GM12878 (cell line): ENCODE measurements around the gene INPP4B. TPM values are rescaled to one million over a fixed set of nuclear protein-coding genes. Genes with fewer than 3 reads are reported as not detected.

Experiments
- ATAC-seq: fragments of 200-7000 bp; cut with Tn5 transposase; 3 replicates; pipeline ENCODE4 v1.9.1; 2020; ENCODE audit warnings: mild to moderate bottlenecking, moderate library complexity
- BruUV-seq: library from RNA; stranded (reverse); fragments of 400-500 nt; replicated peaks from 2 replicates; lab custom pipeline; 2021; lab: Mats Ljungman, UMichigan
- CTCF ChIA-PET: fragments of 300-600 bp; sonication (Branson Sonifier 250); formaldehyde crosslinking; extraction: SDS; loops from one replicate; lab custom pipeline; 2021; ENCODE audit warnings: inconsistent platforms; lab: Yijun Ruan, JAX
- POLR2A ChIA-PET: fragments of 350-600 bp; formaldehyde crosslinking; extraction: SDS; loops from one replicate; lab custom pipeline; 2021; ENCODE audit warnings: inconsistent platforms; lab: Charles Lee
- RAD21 ChIA-PET: fragments of 300-600 bp; sonication (Branson Sonifier 250); formaldehyde crosslinking; loops from one replicate; lab custom pipeline; 2023; ENCODE audit warnings: antibody characterized with exemption; ENCODE audit not compliant: unreplicated experiment; lab: Charles Lee
- SMC1A ChIA-PET: fragments of 300-600 bp; sonication (Branson Sonifier 250); formaldehyde crosslinking; loops from one replicate; lab custom pipeline; 2023; ENCODE audit not compliant: unreplicated experiment, uncharacterized antibody; lab: Charles Lee
- DNase-seq: peaks from one replicate; pipeline ENCODE4 v3.0.0-alpha.2; 2011; ENCODE audit warnings: low read depth, low spot score
- FAIRE-seq: peaks from 3 replicates; lab custom pipeline; 2011; peaks lifted over from hg19 to GRCh38; lab: Jason Lieb, UNC
- H2AFZ ChIP-seq: 2 replicates; pipeline ENCODE4 v1.6.0; 2011; ENCODE audit warnings: low read depth, low read length, control low read depth; ENCODE audit not compliant: control insufficient read depth
- H3K27ac ChIP-seq: 2 replicates; pipeline ENCODE4 v1.5.1; 2011; ENCODE audit warnings: control low read depth; ENCODE audit not compliant: control insufficient read depth, insufficient read depth
- H3K27me3 ChIP-seq, 2 experiments: replicated peaks in 1 of 2; 2 replicates each; pipeline versions ENCODE4 v1.6.0 to v1.6.1; 2011; ENCODE audit warnings: low read length in 1 of 2; ENCODE audit not compliant: control insufficient read depth in 2 of 2, insufficient read depth in 2 of 2
- H3K36me3 ChIP-seq, 2 experiments: 2 replicates each; pipeline ENCODE4 v1.5.1; 2011; ENCODE audit warnings: low read length in 1 of 2; ENCODE audit not compliant: control insufficient read depth in 2 of 2, insufficient read depth in 2 of 2
- H3K4me1 ChIP-seq: 2 replicates; pipeline ENCODE4 v1.6.1; 2011; ENCODE audit warnings: mild to moderate bottlenecking, low read length, moderate library complexity, mixed read lengths; ENCODE audit not compliant: control insufficient read depth, insufficient read depth
- H3K4me2 ChIP-seq: 2 replicates; pipeline ENCODE4 v1.6.0; 2011; ENCODE audit warnings: control low read depth; ENCODE audit not compliant: control insufficient read depth, insufficient read depth
- H3K4me3 ChIP-seq: fragments of 200-600 bp; sonication (generic); 2 replicates; pipeline ENCODE4 v1.5.1; 2016
- H3K79me2 ChIP-seq: 2 replicates; pipeline ENCODE4 v1.6.0; 2011; ENCODE audit warnings: low read length; ENCODE audit not compliant: control insufficient read depth, insufficient read depth
- H3K9ac ChIP-seq: 2 replicates; pipeline ENCODE4 v1.8.0; 2011; ENCODE audit warnings: low read length, control low read depth, mixed read lengths; ENCODE audit not compliant: control insufficient read depth, insufficient read depth
- H3K9me3 ChIP-seq: replicated peaks from 3 replicates; pipeline ENCODE4 v1.5.1; 2011; ENCODE audit warnings: mild to moderate bottlenecking, low read length; ENCODE audit not compliant: control insufficient read depth, insufficient read depth
- H4K20me1 ChIP-seq: 2 replicates; pipeline ENCODE4 v1.6.0; 2011; ENCODE audit not compliant: control insufficient read depth, insufficient read depth
- WGBS: methylation state at CpG from one replicate; pipeline ENCODE4 v1.1.6; 2016; ENCODE audit warnings: low lambda C conversion rate; ENCODE audit not compliant: insufficient replicate concordance, insufficient coverage; ENCODE audit errors: missing lambda C conversion rate; 5-methylcytosine and 5-hydroxymethylcytosine counted together
- in situ Hi-C: fragments of 300-500 bp; cut with MboI; formaldehyde crosslinking; loops from 9 replicates; pipeline ENCODE4 v1.14.3; 2018; ENCODE audit warnings: mixed read lengths
- intact Hi-C: fragments of 100-400 bp; cut with micrococcal nuclease; formaldehyde crosslinking; loops from one replicate; pipeline ENCODE4 v1.14.2; 2022; ENCODE audit not compliant: unreplicated experiment
- polyA plus RNA-seq, 11 experiments: library from polyadenylated mRNA; depleted of rRNA in 4 of 11; unstranded in 6 of 11; stranded (reverse) in 5 of 11; fragments of >200 nt; fragmentation: Nextera tagmentation in 4 of 11; fragmentation: Illumina TruSeq in 1 of 11; extraction: Ambion mirVana in 4 of 11; extraction: Trizol in 1 of 11; gene quantifications; 1 replicate in 1 of 11; 2 replicates in 10 of 11; pipeline versions ENCODE4 v1.2.1 to v1.2.3, GENCODE V29; 2011 to 2016; ENCODE audit warnings: inconsistent platforms in 2 of 11, missing spikeins in 2 of 11, low read depth in 1 of 11
- total RNA-seq, 4 experiments: library from RNA; depleted of rRNA in 3 of 4; stranded (reverse); fragments of >200 nt in 3 of 4; fragmentation: Illumina TruSeq in 1 of 4; extraction: Trizol in 1 of 4; gene quantifications; 2 replicates each; pipeline versions ENCODE4 v1.2.1 to v1.2.3, GENCODE V29; 2013 to 2021
- TF ChIP-seq, protein P1 (sequence below): fragments of 450-650 bp; formaldehyde crosslinking; IDR thresholded peaks from 2 replicates; pipeline ENCODE4 v1.4.0; 2020; ENCODE audit warnings: mild to moderate bottlenecking, moderate library complexity

Gene INPP4B
- total and polyA plus RNA-seq, 10 of the 15 experiments (the other 5 are each of a cell fraction or from before 2014, with no cell fraction given), result 0.53 to 11.2 (median 0.95) TPM

DNA sequence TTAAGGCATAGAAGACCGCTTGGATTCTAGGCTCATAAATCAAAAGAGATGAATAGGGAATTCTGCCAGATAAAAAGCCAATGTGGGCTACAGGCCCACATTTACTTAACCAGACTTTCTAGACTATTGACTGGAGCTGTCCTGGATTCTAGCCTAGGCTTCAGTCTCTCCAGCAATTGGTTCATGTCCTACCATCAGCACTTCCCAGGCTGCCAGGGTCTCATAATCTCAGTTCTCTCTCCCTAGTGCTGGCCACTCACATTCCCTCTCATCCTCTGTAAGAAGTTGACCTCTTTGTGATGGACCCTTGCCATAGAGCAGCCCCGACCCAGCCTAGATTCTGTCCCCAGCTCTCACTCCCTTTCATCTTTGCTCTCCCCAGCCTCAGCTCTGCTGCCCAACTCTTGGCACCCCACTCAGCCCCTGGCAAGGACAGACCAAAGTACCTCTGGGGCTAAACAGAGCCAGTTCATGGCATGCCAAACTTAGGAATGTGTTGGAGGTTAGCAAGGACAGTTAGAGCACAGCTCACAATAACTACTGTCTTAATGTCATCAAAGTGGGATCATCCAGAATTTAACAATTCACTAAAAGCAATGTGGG is 396.2 kb downstream of the INPP4B start:
- Histone ChIP-seq H2AFZ (no peak overlapping the region), H3K9me3 (no peaks in the 10 kb centered on the region), H4K20me1 (no peaks in the 10 kb centered on the region)
- DNase-seq (no peak), ATAC-seq (peak; percentile 26; the same call in 1 of the 3 replicates)
- CTCF ChIA-PET, result interaction anchor here (0.6 to 1.2 kb wide), 3 partner anchors 19 to 398 kb away, joined by 3 read pairs; no protein-coding TSS in a partner anchor
- TF ChIP-seq, protein P1, sequence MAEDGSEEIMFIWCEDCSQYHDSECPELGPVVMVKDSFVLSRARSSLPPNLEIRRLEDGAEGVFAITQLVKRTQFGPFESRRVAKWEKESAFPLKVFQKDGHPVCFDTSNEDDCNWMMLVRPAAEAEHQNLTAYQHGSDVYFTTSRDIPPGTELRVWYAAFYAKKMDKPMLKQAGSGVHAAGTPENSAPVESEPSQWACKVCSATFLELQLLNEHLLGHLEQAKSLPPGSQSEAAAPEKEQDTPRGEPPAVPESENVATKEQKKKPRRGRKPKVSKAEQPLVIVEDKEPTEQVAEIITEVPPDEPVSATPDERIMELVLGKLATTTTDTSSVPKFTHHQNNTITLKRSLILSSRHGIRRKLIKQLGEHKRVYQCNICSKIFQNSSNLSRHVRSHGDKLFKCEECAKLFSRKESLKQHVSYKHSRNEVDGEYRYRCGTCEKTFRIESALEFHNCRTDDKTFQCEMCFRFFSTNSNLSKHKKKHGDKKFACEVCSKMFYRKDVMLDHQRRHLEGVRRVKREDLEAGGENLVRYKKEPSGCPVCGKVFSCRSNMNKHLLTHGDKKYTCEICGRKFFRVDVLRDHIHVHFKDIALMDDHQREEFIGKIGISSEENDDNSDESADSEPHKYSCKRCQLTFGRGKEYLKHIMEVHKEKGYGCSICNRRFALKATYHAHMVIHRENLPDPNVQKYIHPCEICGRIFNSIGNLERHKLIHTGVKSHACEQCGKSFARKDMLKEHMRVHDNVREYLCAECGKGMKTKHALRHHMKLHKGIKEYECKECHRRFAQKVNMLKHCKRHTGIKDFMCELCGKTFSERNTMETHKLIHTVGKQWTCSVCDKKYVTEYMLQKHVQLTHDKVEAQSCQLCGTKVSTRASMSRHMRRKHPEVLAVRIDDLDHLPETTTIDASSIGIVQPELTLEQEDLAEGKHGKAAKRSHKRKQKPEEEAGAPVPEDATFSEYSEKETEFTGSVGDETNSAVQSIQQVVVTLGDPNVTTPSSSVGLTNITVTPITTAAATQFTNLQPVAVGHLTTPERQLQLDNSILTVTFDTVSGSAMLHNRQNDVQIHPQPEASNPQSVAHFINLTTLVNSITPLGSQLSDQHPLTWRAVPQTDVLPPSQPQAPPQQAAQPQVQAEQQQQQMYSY (CRISPR knock-in tag), result no peak
- TF ChIP-seq, all 136 proteins: peak for 0
- H3K4me2 ChIP-seq, result no peak overlapping the region
- H3K27me3 ChIP-seq, result no peaks in the 10 kb centered on the region
- POLR2A ChIA-PET, result interaction anchor here (0.7 kb wide), 1 partner anchor 370 kb away, joined by 4 read pairs; no protein-coding TSS in a partner anchor
- H3K79me2 ChIP-seq, result no peaks in the 10 kb centered on the region
- H3K4me3 ChIP-seq, result no peak overlapping the region
- RAD21 ChIA-PET, result interaction anchor here (1.1 kb wide), 1 partner anchor 42 kb away, joined by 3 read pairs; no protein-coding TSS in a partner anchor
- no peaks in the 10 kb centered on the region for H3K4me1 ChIP-seq
- intact Hi-C loops, result no loop called here
- BruUV-seq, result no TSS peak
- SMC1A ChIA-PET, result interaction anchor here (0.8 to 1.2 kb wide), 4 partner anchors 9 to 42 kb away, joined by 3 to 5 read pairs (median 5); no protein-coding TSS in a partner anchor
- in situ Hi-C loops, result no loop called here
- H3K27ac ChIP-seq, result no peak overlapping the region
- FAIRE-seq, result no peak
- H3K9ac ChIP-seq, result no peak overlapping the region
- H3K36me3 ChIP-seq, result no peaks in the 10 kb centered on the region
- WGBS, result 6% methylated on average over 2 of the region's 2 CpGs
